HepG2 (cell line): Measurements from ENCODE around the gene SPOCD1. TPM values are rescaled to one million over a fixed set of nuclear protein-coding genes. Genes with fewer than 3 reads are reported as not detected.

Experiments used
- ATF7-NPFF ChIP-seq: sonication (generic); formaldehyde crosslinking; IDR thresholded peaks from 2 replicates; pipeline ENCODE4 v1.8.1; 2023; ENCODE audit warnings: mild to moderate bottlenecking, low read depth, missing genetic modification reagents, moderate library complexity
- KLF11 ChIP-seq: IDR thresholded peaks from 2 replicates; pipeline ENCODE4 v1.6.1; 2016; ENCODE audit warnings: missing compliant biosample characterization
- MED13 ChIP-seq: sonication (generic); formaldehyde crosslinking; IDR thresholded peaks from 2 replicates; pipeline ENCODE4 v1.5.0; 2020; ENCODE audit warnings: missing genetic modification reagents
- MTA3 ChIP-seq: sonication (generic); formaldehyde crosslinking; IDR thresholded peaks from 2 replicates; pipeline ENCODE4 v1.4.0; 2020; ENCODE audit warnings: missing genetic modification reagents
- POLR2AphosphoS2 ChIP-seq: IDR thresholded peaks from 2 replicates; pipeline ENCODE4 v1.6.1; 2011; ENCODE audit warnings: low read depth, low read length, improper control_type of control experiment
- ZNF142 ChIP-seq: sonication (generic); formaldehyde crosslinking; IDR thresholded peaks from 2 replicates; pipeline ENCODE4 v1.4.0; 2020; ENCODE audit warnings: missing genetic modification reagents
- ZNF414 ChIP-seq: sonication (generic); formaldehyde crosslinking; IDR thresholded peaks from 2 replicates; pipeline ENCODE4 v1.5.0; 2020; ENCODE audit warnings: missing genetic modification reagents
- ZUFSP ChIP-seq: sonication (generic); formaldehyde crosslinking; IDR thresholded peaks from 2 replicates; pipeline ENCODE4 v1.9.0; 2021; ENCODE audit warnings: missing genetic modification reagents, mild to moderate bottlenecking, borderline replicate concordance
- polyA plus RNA-seq, 8 experiments: library from polyadenylated mRNA; depleted of rRNA in 3 of 8; stranded (reverse) in 7 of 8; unstranded in 1 of 8; fragments of >200 nt; fragmentation: Illumina TruSeq in 4 of 8; extraction: Trizol in 4 of 8; gene quantifications; 2 replicates each; pipeline versions ENCODE4 v1.2.1 to v1.2.3, GENCODE V29; 2011 to 2016; ENCODE audit warnings: low read depth in 4 of 8, missing spikeins in 1 of 8, mixed read lengths in 1 of 8; ENCODE audit not compliant: insufficient read depth in 1 of 8
- total RNA-seq, 5 experiments: library from RNA; depleted of rRNA; stranded (reverse); fragments of >200 nt; fragmentation: Illumina TruSeq; extraction: Trizol; gene quantifications; 2 replicates each; pipeline ENCODE4 v1.2.3, GENCODE V29; 2016; ENCODE audit warnings: low read depth in 1 of 5

The SPOCD1 gene
- total and polyA plus RNA-seq, 2 of the 13 experiments (the other 11 are each of a cell fraction or from before 2014, with no cell fraction given): 0.24 to 0.29 TPM

- TF ChIP-seq ZNF142 (CRISPR knock-in tag) (no peak), ATF7-NPFF (no peak), KLF11 (CRISPR knock-in tag) (no peak), POLR2AphosphoS2 (no peak), ZNF414 (CRISPR knock-in tag) (no peak), ZUFSP (CRISPR knock-in tag) (no peak), MTA3 (CRISPR knock-in tag) (no peak), MED13 (no peak)
Measured at GRCh38 chr1:31804098-31804497, 11.7 kb downstream of the SPOCD1 start (continued).
